22Rv1 (cell line): ENCODE results near the gene ZNF440.
A peak's percentile ranks its signal among the peaks of the same experiment; 100 is the strongest.

Experiments
- H3K27ac ChIP-seq: fragments of 450-650 bp; 2 replicates; pipeline ENCODE4 v1.5.1; 2017
- ZFX ChIP-seq: fragments of 450-650 bp; IDR thresholded peaks from 2 replicates; pipeline ENCODE4 v1.6.1; 2017; ENCODE audit warnings: antibody characterized with exemption, borderline replicate concordance
- TF ChIP-seq, protein P1 (sequence below): fragments of 450-650 bp; IDR thresholded peaks from 2 replicates; pipeline ENCODE4 v1.5.1; 2017; ENCODE audit warnings: mild to moderate bottlenecking

The ZNF440 gene

GRCh38 chr19:11781295-11782057, 32.6 kb upstream of the ZNF440 start:
- H3K27ac ChIP-seq = no peak overlapping the region
- TF ChIP-seq ZFX = no peak
- TF ChIP-seq, protein P1, sequence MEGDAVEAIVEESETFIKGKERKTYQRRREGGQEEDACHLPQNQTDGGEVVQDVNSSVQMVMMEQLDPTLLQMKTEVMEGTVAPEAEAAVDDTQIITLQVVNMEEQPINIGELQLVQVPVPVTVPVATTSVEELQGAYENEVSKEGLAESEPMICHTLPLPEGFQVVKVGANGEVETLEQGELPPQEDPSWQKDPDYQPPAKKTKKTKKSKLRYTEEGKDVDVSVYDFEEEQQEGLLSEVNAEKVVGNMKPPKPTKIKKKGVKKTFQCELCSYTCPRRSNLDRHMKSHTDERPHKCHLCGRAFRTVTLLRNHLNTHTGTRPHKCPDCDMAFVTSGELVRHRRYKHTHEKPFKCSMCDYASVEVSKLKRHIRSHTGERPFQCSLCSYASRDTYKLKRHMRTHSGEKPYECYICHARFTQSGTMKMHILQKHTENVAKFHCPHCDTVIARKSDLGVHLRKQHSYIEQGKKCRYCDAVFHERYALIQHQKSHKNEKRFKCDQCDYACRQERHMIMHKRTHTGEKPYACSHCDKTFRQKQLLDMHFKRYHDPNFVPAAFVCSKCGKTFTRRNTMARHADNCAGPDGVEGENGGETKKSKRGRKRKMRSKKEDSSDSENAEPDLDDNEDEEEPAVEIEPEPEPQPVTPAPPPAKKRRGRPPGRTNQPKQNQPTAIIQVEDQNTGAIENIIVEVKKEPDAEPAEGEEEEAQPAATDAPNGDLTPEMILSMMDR = no peak

- TF ChIP-seq ZFX = no peak
- TF ChIP-seq, protein P1 = no peak
- no peak overlapping the region for H3K27ac ChIP-seq
These were observed 30.3 kb upstream of the ZNF440 start for GRCh38 chr19:11783767-11784166.

GRCh38 chr19:11784356-11784755, 29.7 kb upstream of the ZNF440 start:
- no peak overlapping the region for H3K27ac ChIP-seq
- no peak for TF ChIP-seq ZFX
- TF ChIP-seq, protein P1 = no peak

- TF ChIP-seq ZFX = no peak
- TF ChIP-seq, protein P1 = no peak
- H3K27ac ChIP-seq = no peak overlapping the region
These were observed 26.5 kb upstream of the ZNF440 start for GRCh38 chr19:11787536-11787935.

- no peak overlapping the region for H3K27ac ChIP-seq
- TF ChIP-seq ZFX = no peak
- TF ChIP-seq, protein P1 = no peak
These were observed 21.1 kb upstream of the ZNF440 start for GRCh38 chr19:11792942-11793341.

GRCh38 chr19:11797491-11797890, 16.6 kb upstream of the ZNF440 start:
- no peak for TF ChIP-seq ZFX
- TF ChIP-seq, protein P1 = peak; percentile 93
- H3K27ac ChIP-seq = peak overlapping the region; percentile 80; the same call in 1 of the 2 replicates

- H3K27ac ChIP-seq = peak within 1 kb of the TSS; percentile 80
- TF ChIP-seq ZFX = no peak
- TF ChIP-seq, protein P1 = peak; percentile 66
These were observed 15.4 kb upstream of the ZNF440 start, which contains the start of gene ZNF491 for GRCh38 chr19:11798391-11799330. Gene ZNF491 (plus strand): TSS chr19:11798523. CDS start chr19:11805954, 7,431 bp downstream.
